ENCODE results near the gene TGM3. TPM values are rescaled to one million over a fixed set of nuclear protein-coding genes. Genes with fewer than 3 reads are reported as not detected.

TGM3 gene
- polyA plus RNA-seq, 1 donor from 2014 or later, result 0.24 TPM

DNA sequence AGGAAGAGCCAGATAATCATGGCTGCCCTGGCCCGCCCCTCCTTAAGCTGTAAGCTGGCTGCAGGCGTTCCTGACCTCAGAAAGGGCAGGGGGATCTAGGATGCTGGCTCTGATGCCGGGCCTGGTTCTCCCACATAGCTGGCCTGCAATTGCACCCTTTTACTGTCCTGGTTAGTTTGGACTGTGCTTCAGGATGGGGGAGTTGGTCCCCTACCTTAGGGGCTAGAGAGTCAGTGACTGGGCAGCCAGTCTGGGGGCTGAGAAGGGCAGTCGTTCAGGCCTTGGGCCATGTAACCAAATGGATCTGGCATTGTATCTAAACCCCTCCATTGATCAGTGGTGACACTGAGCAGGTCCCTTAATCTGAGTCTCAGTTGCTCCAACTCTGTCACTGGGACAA is 40.7 kb downstream of the TGM3 start:
- Histone ChIP-seq H3K4me2 (ENCODE audit: low read length) (no peak overlapping the region), H3F3A (ENCODE audit: insufficient read depth, low read length, poor library complexity, severe bottlenecking) (no peaks in the 10 kb centered on the region), H3K79me2 (replicated peaks; ENCODE audit: insufficient read depth, low read length) (no peaks in the 10 kb centered on the region), H3K9ac (ENCODE audit: low read length) (no peak overlapping the region), H3K36me3 (ENCODE audit: insufficient read depth, low read length) (no peaks in the 10 kb centered on the region), H3K27ac (ENCODE audit: low read length) (no peak overlapping the region), H2AFZ (ENCODE audit: low read depth, low read length) (no peak overlapping the region), H3K9me2 (ENCODE audit: insufficient read depth, low read length) (no peaks in the 10 kb centered on the region), H3K9me3 (ENCODE audit: low read length) (no peaks in the 10 kb centered on the region), H3K4me3 (ENCODE audit: low read length) (no peak overlapping the region), H4K20me1 (ENCODE audit: insufficient read depth) (no peaks in the 10 kb centered on the region), H3K27me3 (ENCODE audit: insufficient read depth, low read depth, low read length) (no peaks in the 10 kb centered on the region)
- TF ChIP-seq EP300 (conservative IDR thresholded peaks at IDR 0.05; ENCODE audit: poor library complexity, severe bottlenecking) (no peak), RAD21 (conservative IDR thresholded peaks at IDR 0.05) (no peak), EZH2 (IDR thresholded peaks at IDR 0.05; ENCODE audit: borderline replicate concordance, insufficient read depth, low read length, poor library complexity, severe bottlenecking) (no peak), POLR2AphosphoS5 (IDR thresholded peaks at IDR 0.05) (no peak), MXI1 (conservative IDR thresholded peaks at IDR 0.05; ENCODE audit: poor library complexity, severe bottlenecking) (no peak), CTCF (IDR thresholded peaks at IDR 0.05; ENCODE audit: poor library complexity, severe bottlenecking) (no peak), TAF1 (IDR thresholded peaks at IDR 0.05; ENCODE audit: low read depth) (no peak), SMC3 (conservative IDR thresholded peaks at IDR 0.05; ENCODE audit: poor library complexity) (no peak)
- TF ChIP-seq, protein P1, sequence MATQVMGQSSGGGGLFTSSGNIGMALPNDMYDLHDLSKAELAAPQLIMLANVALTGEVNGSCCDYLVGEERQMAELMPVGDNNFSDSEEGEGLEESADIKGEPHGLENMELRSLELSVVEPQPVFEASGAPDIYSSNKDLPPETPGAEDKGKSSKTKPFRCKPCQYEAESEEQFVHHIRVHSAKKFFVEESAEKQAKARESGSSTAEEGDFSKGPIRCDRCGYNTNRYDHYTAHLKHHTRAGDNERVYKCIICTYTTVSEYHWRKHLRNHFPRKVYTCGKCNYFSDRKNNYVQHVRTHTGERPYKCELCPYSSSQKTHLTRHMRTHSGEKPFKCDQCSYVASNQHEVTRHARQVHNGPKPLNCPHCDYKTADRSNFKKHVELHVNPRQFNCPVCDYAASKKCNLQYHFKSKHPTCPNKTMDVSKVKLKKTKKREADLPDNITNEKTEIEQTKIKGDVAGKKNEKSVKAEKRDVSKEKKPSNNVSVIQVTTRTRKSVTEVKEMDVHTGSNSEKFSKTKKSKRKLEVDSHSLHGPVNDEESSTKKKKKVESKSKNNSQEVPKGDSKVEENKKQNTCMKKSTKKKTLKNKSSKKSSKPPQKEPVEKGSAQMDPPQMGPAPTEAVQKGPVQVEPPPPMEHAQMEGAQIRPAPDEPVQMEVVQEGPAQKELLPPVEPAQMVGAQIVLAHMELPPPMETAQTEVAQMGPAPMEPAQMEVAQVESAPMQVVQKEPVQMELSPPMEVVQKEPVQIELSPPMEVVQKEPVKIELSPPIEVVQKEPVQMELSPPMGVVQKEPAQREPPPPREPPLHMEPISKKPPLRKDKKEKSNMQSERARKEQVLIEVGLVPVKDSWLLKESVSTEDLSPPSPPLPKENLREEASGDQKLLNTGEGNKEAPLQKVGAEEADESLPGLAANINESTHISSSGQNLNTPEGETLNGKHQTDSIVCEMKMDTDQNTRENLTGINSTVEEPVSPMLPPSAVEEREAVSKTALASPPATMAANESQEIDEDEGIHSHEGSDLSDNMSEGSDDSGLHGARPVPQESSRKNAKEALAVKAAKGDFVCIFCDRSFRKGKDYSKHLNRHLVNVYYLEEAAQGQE (IDR thresholded peaks at IDR 0.05; ENCODE audit: borderline replicate concordance), result no peak

GRCh38 chr20:2337142-2337541 is 41.3 kb downstream of the TGM3 start:
- no peaks in the 10 kb centered on the region for H3K79me2 ChIP-seq (replicated peaks; ENCODE audit: insufficient read depth, low read length)

More at GRCh38 chr20:2337142-2337541, 41.3 kb downstream of the TGM3 start:
- Histone ChIP-seq H2AFZ (ENCODE audit: low read depth, low read length) (no peak overlapping the region), H3K4me2 (ENCODE audit: low read length) (no peak overlapping the region), H3K9ac (ENCODE audit: low read length) (no peak overlapping the region), H3K27ac (ENCODE audit: low read length) (no peak overlapping the region), H3F3A (ENCODE audit: insufficient read depth, low read length, poor library complexity, severe bottlenecking) (no peaks in the 10 kb centered on the region), H4K20me1 (ENCODE audit: insufficient read depth) (no peaks in the 10 kb centered on the region), H3K9me2 (ENCODE audit: insufficient read depth, low read length) (no peaks in the 10 kb centered on the region), H3K4me3 (ENCODE audit: low read length) (no peak overlapping the region), H3K9me3 (ENCODE audit: low read length) (no peaks in the 10 kb centered on the region), H3K36me3 (ENCODE audit: insufficient read depth, low read length) (no peaks in the 10 kb centered on the region), H3K27me3 (ENCODE audit: insufficient read depth, low read depth, low read length) (no peaks in the 10 kb centered on the region)
- no peak for TF ChIP-seq CTCF (IDR thresholded peaks at IDR 0.05; ENCODE audit: poor library complexity, severe bottlenecking)
- TF ChIP-seq POLR2AphosphoS5 (IDR thresholded peaks at IDR 0.05), result no peak
- no peak for TF ChIP-seq SMC3 (conservative IDR thresholded peaks at IDR 0.05; ENCODE audit: poor library complexity)
- TF ChIP-seq MXI1 (conservative IDR thresholded peaks at IDR 0.05; ENCODE audit: poor library complexity, severe bottlenecking), result no peak
- no peak for TF ChIP-seq RAD21 (conservative IDR thresholded peaks at IDR 0.05)
- TF ChIP-seq EZH2 (IDR thresholded peaks at IDR 0.05; ENCODE audit: borderline replicate concordance, insufficient read depth, low read length, poor library complexity, severe bottlenecking), result no peak
- TF ChIP-seq, protein P1 (IDR thresholded peaks at IDR 0.05; ENCODE audit: borderline replicate concordance), result no peak
- TF ChIP-seq TAF1 (IDR thresholded peaks at IDR 0.05; ENCODE audit: low read depth), result no peak
- TF ChIP-seq EP300 (conservative IDR thresholded peaks at IDR 0.05; ENCODE audit: poor library complexity, severe bottlenecking), result no peak

Data from neural cell (in vitro differentiated cells).